HepG2 (cell line): Measurements from ENCODE around the gene RGR. TPM values are rescaled to one million over a fixed set of nuclear protein-coding genes. Genes with fewer than 3 reads are reported as not detected.

ENCODE experiments used
- BORCS8-MEF2B ChIP-seq: sonication (generic); formaldehyde crosslinking; IDR thresholded peaks from 2 replicates; pipeline ENCODE4 v1.8.0; 2022; ENCODE audit warnings: mild to moderate bottlenecking, missing genetic modification reagents
- GMEB2 ChIP-seq: IDR thresholded peaks from 2 replicates; pipeline ENCODE4 v1.6.1; 2016; ENCODE audit warnings: missing biosample characterization, missing genetic modification reagents, low read depth
- GZF1 ChIP-seq: sonication (generic); formaldehyde crosslinking; IDR thresholded peaks from 2 replicates; pipeline ENCODE4 v1.5.1; 2020; ENCODE audit warnings: mild to moderate bottlenecking, missing genetic modification reagents
- HNRNPH1 ChIP-seq: fragments of 200-400 bp; formaldehyde crosslinking; optimal IDR thresholded peaks from 2 replicates; pipeline ENCODE3; 2017; ENCODE audit warnings: mild to moderate bottlenecking, low read depth, low read length
- KDM4B ChIP-seq: sonication (generic); formaldehyde crosslinking; IDR thresholded peaks from 2 replicates; pipeline ENCODE4 v1.4.0; 2020; ENCODE audit warnings: missing genetic modification reagents
- MIXL1 ChIP-seq: IDR thresholded peaks from 2 replicates; pipeline ENCODE4 v1.6.1; 2016
- NR2F6 ChIP-seq, 2 experiments: IDR thresholded peaks; 2 replicates each; pipeline ENCODE4 v1.6.1; 2016; ENCODE audit warnings: antibody characterized with exemption in 1 of 2, mild to moderate bottlenecking in 1 of 2
- PHF20 ChIP-seq: sonication (generic); formaldehyde crosslinking; IDR thresholded peaks from 2 replicates; pipeline ENCODE4 v1.5.0; 2020; ENCODE audit warnings: mild to moderate bottlenecking, missing genetic modification reagents
- PRMT3 ChIP-seq: sonication (generic); formaldehyde crosslinking; IDR thresholded peaks from 2 replicates; pipeline ENCODE4 v1.8.1; 2022; ENCODE audit warnings: low read depth, mild to moderate bottlenecking, moderate library complexity, missing genetic modification reagents, borderline replicate concordance
- SNAPC4 ChIP-seq: sonication (generic); formaldehyde crosslinking; IDR thresholded peaks from 2 replicates; pipeline ENCODE4 v1.4.0; 2020; ENCODE audit warnings: mild to moderate bottlenecking, missing genetic modification reagents
- SRY ChIP-seq: sonication (generic); formaldehyde crosslinking; IDR thresholded peaks from 2 replicates; pipeline ENCODE4 v1.8.0; 2022; ENCODE audit warnings: mild to moderate bottlenecking, missing genetic modification reagents
- TOE1 ChIP-seq: sonication (generic); formaldehyde crosslinking; IDR thresholded peaks from 2 replicates; pipeline ENCODE4 v1.4.0; 2020; ENCODE audit warnings: mild to moderate bottlenecking, missing genetic modification reagents
- ZBTB49 ChIP-seq: sonication (generic); formaldehyde crosslinking; IDR thresholded peaks from 2 replicates; pipeline ENCODE4 v1.4.0; 2020; ENCODE audit warnings: missing genetic modification reagents, borderline replicate concordance
- ZFP90 ChIP-seq: sonication (generic); formaldehyde crosslinking; IDR thresholded peaks from 2 replicates; pipeline ENCODE4 v1.8.0; 2022; ENCODE audit warnings: missing genetic modification reagents, mild to moderate bottlenecking, inconsistent platforms, borderline replicate concordance
- ZMAT5 ChIP-seq: sonication (generic); formaldehyde crosslinking; IDR thresholded peaks from 2 replicates; pipeline ENCODE4 v1.5.0; 2020; ENCODE audit warnings: mild to moderate bottlenecking, low read depth, missing genetic modification reagents, borderline replicate concordance
- ZNF335 ChIP-seq: sonication (generic); formaldehyde crosslinking; IDR thresholded peaks from 2 replicates; pipeline ENCODE4 v1.4.0; 2020; ENCODE audit warnings: missing genetic modification reagents
- ZNF580 ChIP-seq: IDR thresholded peaks from 2 replicates; pipeline ENCODE4 v1.6.1; 2016; ENCODE audit warnings: low read depth, borderline replicate concordance
- ZNF615 ChIP-seq: sonication (generic); formaldehyde crosslinking; IDR thresholded peaks from 2 replicates; pipeline ENCODE4 v1.5.0; 2020; ENCODE audit warnings: mild to moderate bottlenecking, missing genetic modification reagents, borderline replicate concordance
- ZNF781 ChIP-seq: sonication (generic); formaldehyde crosslinking; IDR thresholded peaks from 2 replicates; pipeline ENCODE4 v1.5.1; 2020; ENCODE audit warnings: borderline replicate concordance, mild to moderate bottlenecking, missing genetic modification reagents; ENCODE audit errors: not compliant biosample characterization
- ZNF878 ChIP-seq: sonication (generic); formaldehyde crosslinking; IDR thresholded peaks from 2 replicates; pipeline ENCODE4 v1.8.1; 2023; ENCODE audit warnings: mild to moderate bottlenecking, missing genetic modification reagents, moderate library complexity
- ZSCAN9 ChIP-seq: IDR thresholded peaks from 2 replicates; pipeline ENCODE4 v1.6.1; 2016; ENCODE audit warnings: borderline replicate concordance
- polyA plus RNA-seq, 8 experiments: library from polyadenylated mRNA; depleted of rRNA in 3 of 8; stranded (reverse) in 7 of 8; unstranded in 1 of 8; fragments of >200 nt; fragmentation: Illumina TruSeq in 4 of 8; extraction: Trizol in 4 of 8; gene quantifications; 2 replicates each; pipeline versions ENCODE4 v1.2.1 to v1.2.3, GENCODE V29; 2011 to 2016; ENCODE audit warnings: low read depth in 4 of 8, missing spikeins in 1 of 8, mixed read lengths in 1 of 8; ENCODE audit not compliant: insufficient read depth in 1 of 8
- total RNA-seq, 5 experiments: library from RNA; depleted of rRNA; stranded (reverse); fragments of >200 nt; fragmentation: Illumina TruSeq; extraction: Trizol; gene quantifications; 2 replicates each; pipeline ENCODE4 v1.2.3, GENCODE V29; 2016; ENCODE audit warnings: low read depth in 1 of 5

Gene RGR
- total and polyA plus RNA-seq, 2 of the 13 experiments (the other 11 are each of a cell fraction or from before 2014, with no cell fraction given): 0.69 to 0.71 TPM

GRCh38 chr10:84291384-84291783 is 46.5 kb downstream of the RGR start (continued):
- TF ChIP-seq NR2F6 (IDR thresholded peaks at IDR 0.05) (no peak), NR2F6 (CRISPR knock-in tag; IDR thresholded peaks at IDR 0.05) (0 out of 2 replicates have a peak, but pooled peaks have one; percentile 38), SNAPC4 (CRISPR knock-in tag) (no peak), TOE1 (CRISPR knock-in tag) (0 out of 2 replicates have a peak, but pooled peaks have one; percentile 38), GZF1 (no peak), ZSCAN9 (CRISPR knock-in tag) (peak; percentile 99), BORCS8-MEF2B (peak; percentile 64; the same call in 1 of the 2 replicates), PHF20 (CRISPR knock-in tag) (peak; percentile 28; the same call in 1 of the 2 replicates), ZFP90 (CRISPR knock-in tag) (no peak), ZNF781 (CRISPR knock-in tag) (no peak), KDM4B (0 out of 2 replicates have a peak, but pooled peaks have one; percentile 41), ZNF335 (CRISPR knock-in tag) (peak; percentile 83), ZNF615 (CRISPR knock-in tag) (no peak), ZNF878 (CRISPR knock-in tag) (0 out of 2 replicates have a peak, but pooled peaks have one; percentile 21), HNRNPH1 (no peak), ZMAT5 (CRISPR knock-in tag) (0 out of 2 replicates have a peak, but pooled peaks have one; percentile 72), SRY (CRISPR knock-in tag) (0 out of 2 replicates have a peak, but pooled peaks have one; percentile 38), PRMT3 (CRISPR knock-in tag) (no peak), MIXL1 (peak; percentile 87), ZNF580 (CRISPR knock-in tag) (peak; percentile 88), GMEB2 (CRISPR knock-in tag) (no peak), ZBTB49 (CRISPR knock-in tag) (peak; percentile 93)
